ENCODE data around the gene DRICH1. TPM values are rescaled to one million over a fixed set of nuclear protein-coding genes. Genes with fewer than 3 reads are reported as not detected.

DRICH1 gene
- total and polyA plus RNA-seq, 2 of the 8 experiments (the other 6 are each of a cell fraction or from before 2014, with no cell fraction given): 0.21 to 0.28 TPM

DNA sequence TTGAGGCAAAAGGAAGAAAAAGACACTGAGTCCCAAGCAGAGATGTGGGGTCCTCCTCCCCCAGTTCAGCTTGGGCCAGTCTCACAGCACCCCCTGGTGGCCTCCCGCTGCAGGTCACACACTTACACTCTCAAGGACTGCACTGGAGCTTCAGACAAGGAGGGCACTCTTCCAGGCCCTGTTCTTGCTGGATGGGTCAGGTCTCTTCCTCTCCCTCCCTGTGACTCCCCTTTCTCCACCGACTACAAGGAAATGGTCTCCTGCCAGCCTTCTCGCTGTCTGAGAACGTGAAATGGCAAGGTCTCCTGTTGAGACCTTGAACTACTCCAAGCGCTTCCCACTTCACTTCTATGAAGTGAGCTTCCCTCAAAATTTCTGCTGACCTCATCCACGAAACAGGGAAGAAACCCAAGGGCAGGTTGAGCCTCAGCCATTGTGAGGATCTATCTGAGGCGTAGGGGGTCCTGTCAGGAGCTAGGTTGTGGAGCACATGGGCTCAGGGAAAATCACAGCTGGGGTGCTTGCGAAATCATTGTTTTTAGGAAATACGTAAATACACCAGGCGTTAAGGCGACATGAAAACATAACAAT lies 40.8 kb downstream of the DRICH1 start:
- no peak overlapping the region for H2BK120ac ChIP-seq (replicated peaks; ENCODE audit: low read depth, low read length)
- FAIRE-seq (peak; percentile 82), DNase-seq (ENCODE audit: low read depth in 1 of 2, low spot score in 2 of 2) (peak; percentile 78 to 93)
- H3K23ac ChIP-seq (ENCODE audit: insufficient read length): no peak overlapping the region
- WGBS, 2 experiments (ENCODE audit: extremely low coverage in 1 of 2, insufficient coverage in 1 of 2, insufficient read length in 1 of 2, insufficient replicate concordance in 2 of 2, low coverage in 1 of 2, low lambda C conversion rate in 2 of 2, missing lambda C conversion rate in 1 of 2): 50% methylated on average over 11 of the region's 11 CpGs; no CpG with 5 or more reads in 1 of the 2 experiments
- no peak overlapping the region for H4K91ac ChIP-seq (replicated peaks; ENCODE audit: insufficient read length, low read length)
- H3K9me3 ChIP-seq (ENCODE audit: insufficient read depth in 2 of 2, low read depth in 1 of 2, low read length in 1 of 2): no peaks in the 10 kb centered on the region
- no peak overlapping the region for H3K4me3 ChIP-seq (ENCODE audit: extremely low read depth in 1 of 4, insufficient read depth in 2 of 4, low read depth in 3 of 4, low read length in 4 of 4)
- no peak overlapping the region for H4K5ac ChIP-seq (ENCODE audit: insufficient read length, low read depth, low read length)
- peak overlapping the region; percentile 72; the same call in 1 of the 2 replicates for H2BK20ac ChIP-seq (ENCODE audit: low read length)
- no peak overlapping the region for H3K4me2 ChIP-seq (ENCODE audit: insufficient read depth in 1 of 2, low read depth in 2 of 2, low read length in 2 of 2)
- ChIA-PET CTCF (ENCODE audit: partially characterized antibody) (interaction anchor here (0.6 to 4.9 kb wide), 33 partner anchors 8 to 626 kb away, joined by 3 to 23 read pairs (median 6); partner anchors contain the start of gene IGLL1), POLR2A (ENCODE audit: partially characterized antibody) (interaction anchor here (1.2 to 1.5 kb wide), 3 partner anchors 12 to 258 kb away, joined by 3 read pairs; no protein-coding TSS in a partner anchor)
- no peaks in the 10 kb centered on the region for H3K23me2 ChIP-seq (ENCODE audit: low read depth, low read length)
- 0 out of 2 replicates have a peak overlapping the region, but pooled peaks have one; percentile 45 for H2AFZ ChIP-seq (ENCODE audit: low read length)
- no peak overlapping the region for H2BK5ac ChIP-seq (ENCODE audit: low read depth, low read length)
- H2BK15ac ChIP-seq (ENCODE audit: low read length): no peak overlapping the region
- no peaks in the 10 kb centered on the region; a peak in 1 of 7 replicates for H3K27me3 ChIP-seq (replicated peaks in 1 of 4; ENCODE audit: control insufficient read depth in 3 of 4, extremely low read depth in 1 of 4, insufficient read depth in 3 of 4, low read length in 3 of 4)
- no peak overlapping the region for H4K8ac ChIP-seq (ENCODE audit: extremely low read depth, insufficient read depth, low read length)
- H3K79me1 ChIP-seq (ENCODE audit: low read depth, low read length): no peaks in the 10 kb centered on the region
- H3K56ac ChIP-seq (replicated peaks; ENCODE audit: insufficient read length, low read depth, low read length): no peak overlapping the region
- H3K36me3 ChIP-seq (ENCODE audit: control insufficient read depth in 2 of 4, insufficient read depth in 4 of 4, low read length in 3 of 4): no peaks in the 10 kb centered on the region
- H3K4ac ChIP-seq (replicated peaks; ENCODE audit: insufficient read length, low read depth, low read length): no peak overlapping the region
- H3K4me1 ChIP-seq (replicated peaks in 1 of 4; ENCODE audit: control insufficient read depth in 3 of 4, insufficient read depth in 4 of 4, low read length in 3 of 4): peaks cover 0 to 6% (median 4%) of the 10 kb centered on the region in 4 experiments; a peak in 4 of 7 replicates
- H3K79me2 ChIP-seq (ENCODE audit: control insufficient read depth in 1 of 2, insufficient read depth in 2 of 2, low read length in 2 of 2): no peaks in the 10 kb centered on the region
- peak overlapping the region; percentile 83; the same call in 1 of the 2 replicates for H2BK12ac ChIP-seq (ENCODE audit: low read depth, low read length)
- H4K20me1 ChIP-seq (replicated peaks in 1 of 2; ENCODE audit: control insufficient read depth in 1 of 2, insufficient read depth in 2 of 2, low read length in 2 of 2): peaks cover 0 to 1% of the 10 kb centered on the region in 2 experiments
- no peak overlapping the region for H3K14ac ChIP-seq (ENCODE audit: insufficient read length)
- H3K18ac ChIP-seq (ENCODE audit: extremely low read depth, low read length): peak overlapping the region; percentile 43; the same call in 1 of the 2 replicates
- H3K9ac ChIP-seq (replicated peaks in 1 of 4; ENCODE audit: extremely low read depth in 1 of 4, low read depth in 3 of 4, low read length in 3 of 4): no peak overlapping the region
- no peak overlapping the region for H2AK5ac ChIP-seq (ENCODE audit: low read depth, low read length)
- no peak overlapping the region for H3K27ac ChIP-seq (ENCODE audit: low read depth, low read length)
- TF ChIP-seq, protein P1, sequence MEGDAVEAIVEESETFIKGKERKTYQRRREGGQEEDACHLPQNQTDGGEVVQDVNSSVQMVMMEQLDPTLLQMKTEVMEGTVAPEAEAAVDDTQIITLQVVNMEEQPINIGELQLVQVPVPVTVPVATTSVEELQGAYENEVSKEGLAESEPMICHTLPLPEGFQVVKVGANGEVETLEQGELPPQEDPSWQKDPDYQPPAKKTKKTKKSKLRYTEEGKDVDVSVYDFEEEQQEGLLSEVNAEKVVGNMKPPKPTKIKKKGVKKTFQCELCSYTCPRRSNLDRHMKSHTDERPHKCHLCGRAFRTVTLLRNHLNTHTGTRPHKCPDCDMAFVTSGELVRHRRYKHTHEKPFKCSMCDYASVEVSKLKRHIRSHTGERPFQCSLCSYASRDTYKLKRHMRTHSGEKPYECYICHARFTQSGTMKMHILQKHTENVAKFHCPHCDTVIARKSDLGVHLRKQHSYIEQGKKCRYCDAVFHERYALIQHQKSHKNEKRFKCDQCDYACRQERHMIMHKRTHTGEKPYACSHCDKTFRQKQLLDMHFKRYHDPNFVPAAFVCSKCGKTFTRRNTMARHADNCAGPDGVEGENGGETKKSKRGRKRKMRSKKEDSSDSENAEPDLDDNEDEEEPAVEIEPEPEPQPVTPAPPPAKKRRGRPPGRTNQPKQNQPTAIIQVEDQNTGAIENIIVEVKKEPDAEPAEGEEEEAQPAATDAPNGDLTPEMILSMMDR (IDR thresholded peaks at IDR 0.05; ENCODE audit: control extremely low read depth in 1 of 3, insufficient read depth in 1 of 3, low read depth in 1 of 3, low read length in 3 of 3): peak; percentile 95 to 98 (median 96)
- 0 out of 2 replicates have a peak, but pooled peaks have one; percentile 16 for TF ChIP-seq JUND (IDR thresholded peaks at IDR 0.05; ENCODE audit: low read length)
- TF ChIP-seq CEBPB (IDR thresholded peaks at IDR 0.05; ENCODE audit: low read depth, low read length): peak; percentile 73
- TF ChIP-seq RAD21 (IDR thresholded peaks at IDR 0.05 in 1 of 2, conservative IDR thresholded peaks at IDR 0.05 in 1 of 2; ENCODE audit: low read depth in 2 of 2, low read length in 2 of 2): peak; percentile 97 to 98
- TF ChIP-seq SIX5 (IDR thresholded peaks at IDR 0.05; ENCODE audit: low read depth, low read length): no peak
- TF ChIP-seq SP1 (IDR thresholded peaks at IDR 0.05; ENCODE audit: low read depth, low read length): no peak
- 0 out of 4 replicates have a peak, but pooled peaks of 1 of the 2 experiments have one; percentile 18 for TF ChIP-seq SIN3A (conservative IDR thresholded peaks at IDR 0.05 in 1 of 2, IDR thresholded peaks at IDR 0.05 in 1 of 2; ENCODE audit: low read depth in 1 of 2, low read length in 2 of 2)
- 0 out of 2 replicates have a peak, but pooled peaks have one; percentile 34 for TF ChIP-seq TBP (IDR thresholded peaks at IDR 0.05; ENCODE audit: low read depth, low read length)
- TF ChIP-seq POLR2AphosphoS5 (IDR thresholded peaks at IDR 0.05; ENCODE audit: low read depth, low read length): no peak

All from H1 (cell line).